Neural cell (in vitro differentiated cells): ENCODE data around the gene DIAPH2. TPM values are rescaled to one million over a fixed set of nuclear protein-coding genes. Genes with fewer than 3 reads are reported as not detected.
A peak's percentile ranks its signal among the peaks of the same experiment; 100 is the strongest.

ENCODE experiments used
- H2AFZ ChIP-seq: fragments of 200-600, 300-800 bp; sonication (generic), shearing (Covaris generic); 2 replicates; pipeline ENCODE4 v1.6.0; 2014; ENCODE audit warnings: low read depth, mild to moderate bottlenecking, antibody characterized with exemption, low read length, moderate library complexity
- H3F3A ChIP-seq: fragments of 200-600 bp; shearing (Covaris generic); 2 replicates; pipeline ENCODE4 v1.6.1; 2016; ENCODE audit warnings: mild to moderate bottlenecking, moderate library complexity, mixed read lengths, antibody characterized with exemption, low read length; ENCODE audit not compliant: insufficient read depth, poor library complexity, severe bottlenecking
- H3K27ac ChIP-seq: fragments of 200-600, 300-800 bp; sonication (generic), shearing (Covaris generic); 2 replicates; pipeline ENCODE4 v1.5.1; 2014; ENCODE audit warnings: mild to moderate bottlenecking, low read length, moderate library complexity
- H3K27me3 ChIP-seq: fragments of 300-800, 200-600 bp; sonication (generic), shearing (Covaris generic); 2 replicates; pipeline ENCODE4 v1.6.0; 2014; ENCODE audit warnings: mild to moderate bottlenecking, low read depth, low read length, moderate library complexity; ENCODE audit not compliant: insufficient read depth
- H3K36me3 ChIP-seq: fragments of 300-800, 200-600 bp; sonication (generic), shearing (Covaris generic); 2 replicates; pipeline ENCODE4 v1.5.1; 2014; ENCODE audit warnings: mild to moderate bottlenecking, antibody characterized with exemption, low read length, moderate library complexity; ENCODE audit not compliant: insufficient read depth
- H3K4me2 ChIP-seq: fragments of 300-800, 200-600 bp; sonication (generic), shearing (Covaris generic); 2 replicates; pipeline ENCODE4 v1.6.0; 2014; ENCODE audit warnings: mild to moderate bottlenecking, low read length
- H3K4me3 ChIP-seq: fragments of 300-800, 200-600 bp; sonication (generic), shearing (Covaris generic); 2 replicates; pipeline ENCODE4 v1.5.1; 2014; ENCODE audit warnings: mild to moderate bottlenecking, low read length, moderate library complexity
- H3K79me2 ChIP-seq: fragments of 200-600 bp; shearing (Covaris generic); replicated peaks from 2 replicates; pipeline ENCODE4 v1.6.0; 2014; ENCODE audit warnings: mild to moderate bottlenecking, low read length, moderate library complexity; ENCODE audit not compliant: insufficient read depth
- H3K9ac ChIP-seq: fragments of 300-800, 200-600 bp; sonication (generic), shearing (Covaris generic); 2 replicates; pipeline ENCODE4 v1.6.1; 2016; ENCODE audit warnings: mild to moderate bottlenecking, low read length, mixed read lengths
- H3K9me2 ChIP-seq: fragments of 200-600 bp; shearing (Covaris generic); 2 replicates; pipeline ENCODE4 v1.6.1; 2016; ENCODE audit warnings: mild to moderate bottlenecking, low read length, mixed read lengths; ENCODE audit not compliant: insufficient read depth
- H3K9me3 ChIP-seq: fragments of 200-600, 300-800 bp; sonication (generic), shearing (Covaris generic); 2 replicates; pipeline ENCODE4 v1.6.1; 2016; ENCODE audit warnings: mild to moderate bottlenecking, mixed run types, low read length, moderate library complexity, mixed read lengths
- H4K20me1 ChIP-seq: fragments of 200-600 bp; shearing (Covaris generic); 2 replicates; pipeline ENCODE4 v1.6.1; 2016; ENCODE audit warnings: mild to moderate bottlenecking, mixed run types; ENCODE audit not compliant: insufficient read depth
- EP300 ChIP-seq: fragments of 450-650 bp; conservative IDR thresholded peaks from 2 replicates; pipeline ENCODE4 v1.6.1; 2014; ENCODE audit warnings: antibody characterized with exemption, mild to moderate bottlenecking, moderate library complexity; ENCODE audit not compliant: poor library complexity, severe bottlenecking
- EZH2 ChIP-seq: fragments of 200-600, 300-800 bp; shearing (Covaris generic), sonication (generic); IDR thresholded peaks from 2 replicates; pipeline ENCODE4 v1.6.1; 2014; ENCODE audit warnings: antibody characterized with exemption, low read length, borderline replicate concordance, mild to moderate bottlenecking; ENCODE audit not compliant: insufficient read depth, poor library complexity, severe bottlenecking
- MXI1 ChIP-seq: fragments of 450-650 bp; conservative IDR thresholded peaks from 2 replicates; pipeline ENCODE4 v1.6.1; 2014; ENCODE audit warnings: antibody characterized with exemption, mild to moderate bottlenecking; ENCODE audit not compliant: poor library complexity, severe bottlenecking
- POLR2AphosphoS5 ChIP-seq: IDR thresholded peaks from 2 replicates; pipeline ENCODE4 v1.6.1; 2012
- RAD21 ChIP-seq: fragments of 450-650 bp; conservative IDR thresholded peaks from 2 replicates; pipeline ENCODE4 v1.6.1; 2014; ENCODE audit warnings: antibody characterized with exemption, mild to moderate bottlenecking, moderate library complexity
- REST ChIP-seq: IDR thresholded peaks from 2 replicates; pipeline ENCODE4 v1.6.1; 2012; ENCODE audit warnings: borderline replicate concordance
- SMC3 ChIP-seq: fragments of 450-650 bp; conservative IDR thresholded peaks from 2 replicates; pipeline ENCODE4 v1.6.1; 2014; ENCODE audit warnings: antibody characterized with exemption, mild to moderate bottlenecking, moderate library complexity; ENCODE audit not compliant: poor library complexity
- TAF1 ChIP-seq: IDR thresholded peaks from 2 replicates; pipeline ENCODE4 v1.6.1; 2012; ENCODE audit warnings: low read depth
- polyA plus RNA-seq: library from polyadenylated mRNA; depleted of rRNA; stranded (reverse); fragments of >200 nt; gene quantifications from 2 replicates; pipeline ENCODE4 v1.2.3, GENCODE V29; 2014
- TF ChIP-seq, protein P1 (sequence below): fragments of 450-650 bp; IDR thresholded peaks from 2 replicates; pipeline ENCODE4 v1.5.1; 2014; ENCODE audit warnings: antibody characterized with exemption, mild to moderate bottlenecking, moderate library complexity; ENCODE audit not compliant: poor library complexity, severe bottlenecking

Gene DIAPH2
- polyA plus RNA-seq, 1 donor from 2014 or later, result 0.07 TPM

DNA sequence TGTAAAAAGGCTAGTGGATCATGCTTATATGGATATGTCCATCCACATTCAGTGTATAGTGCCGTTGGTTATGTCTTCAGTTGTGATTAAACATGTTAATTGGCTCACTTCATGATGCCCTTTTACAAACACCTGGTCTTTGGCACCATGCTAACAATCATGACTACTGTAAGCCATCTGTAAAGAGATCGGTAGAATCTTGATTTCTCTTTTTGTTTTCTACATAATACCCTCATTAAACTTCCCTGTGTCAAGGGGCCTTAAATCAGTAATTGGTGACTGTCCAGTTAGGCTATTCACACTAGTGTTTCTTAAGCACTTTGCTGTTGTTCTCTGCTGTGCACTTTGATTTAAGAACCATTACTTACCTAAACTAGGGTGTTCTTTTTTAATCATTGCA, 674.3 kb downstream of the DIAPH2 start:
- Histone ChIP-seq H3K27me3 (no peaks in the 10 kb centered on the region), H3K9me3 (no peaks in the 10 kb centered on the region)

GRCh38 chrX:97363843-97364242, 679.2 kb downstream of the DIAPH2 start:
- Histone ChIP-seq H3K27ac (peak overlapping the region; percentile 52), H3K79me2 (no peaks in the 10 kb centered on the region), H3K9me3 (no peaks in the 10 kb centered on the region), H3K4me2 (no peak overlapping the region), H3K4me3 (no peak overlapping the region), H3K36me3 (no peaks in the 10 kb centered on the region), H3K27me3 (no peaks in the 10 kb centered on the region), H3F3A (no peaks in the 10 kb centered on the region), H2AFZ (no peak overlapping the region), H3K9ac (no peak overlapping the region), H4K20me1 (no peaks in the 10 kb centered on the region), H3K9me2 (no peaks in the 10 kb centered on the region)
- TF ChIP-seq EP300 (peak; percentile 82), POLR2AphosphoS5 (peak; percentile 37), TAF1 (no peak), MXI1 (no peak), REST (no peak)

More for the DNA sequence above, 674.3 kb downstream of the DIAPH2 start:
- Histone ChIP-seq H3K9ac (no peak overlapping the region), H3K79me2 (no peaks in the 10 kb centered on the region), H3K27ac (no peak overlapping the region), H3F3A (no peaks in the 10 kb centered on the region), H3K9me2 (no peaks in the 10 kb centered on the region), H4K20me1 (no peaks in the 10 kb centered on the region), H2AFZ (no peak overlapping the region), H3K4me3 (no peak overlapping the region), H3K36me3 (no peaks in the 10 kb centered on the region), H3K4me2 (no peak overlapping the region)
- TF ChIP-seq RAD21 (no peak), EZH2 (no peak), POLR2AphosphoS5 (no peak), EP300 (no peak), TAF1 (no peak), REST (no peak), SMC3 (no peak), MXI1 (no peak)
- TF ChIP-seq, protein P1, sequence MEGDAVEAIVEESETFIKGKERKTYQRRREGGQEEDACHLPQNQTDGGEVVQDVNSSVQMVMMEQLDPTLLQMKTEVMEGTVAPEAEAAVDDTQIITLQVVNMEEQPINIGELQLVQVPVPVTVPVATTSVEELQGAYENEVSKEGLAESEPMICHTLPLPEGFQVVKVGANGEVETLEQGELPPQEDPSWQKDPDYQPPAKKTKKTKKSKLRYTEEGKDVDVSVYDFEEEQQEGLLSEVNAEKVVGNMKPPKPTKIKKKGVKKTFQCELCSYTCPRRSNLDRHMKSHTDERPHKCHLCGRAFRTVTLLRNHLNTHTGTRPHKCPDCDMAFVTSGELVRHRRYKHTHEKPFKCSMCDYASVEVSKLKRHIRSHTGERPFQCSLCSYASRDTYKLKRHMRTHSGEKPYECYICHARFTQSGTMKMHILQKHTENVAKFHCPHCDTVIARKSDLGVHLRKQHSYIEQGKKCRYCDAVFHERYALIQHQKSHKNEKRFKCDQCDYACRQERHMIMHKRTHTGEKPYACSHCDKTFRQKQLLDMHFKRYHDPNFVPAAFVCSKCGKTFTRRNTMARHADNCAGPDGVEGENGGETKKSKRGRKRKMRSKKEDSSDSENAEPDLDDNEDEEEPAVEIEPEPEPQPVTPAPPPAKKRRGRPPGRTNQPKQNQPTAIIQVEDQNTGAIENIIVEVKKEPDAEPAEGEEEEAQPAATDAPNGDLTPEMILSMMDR, result no peak
